Ectodermal cell (in vitro differentiated cells): ENCODE data around the gene MOB3B.
A peak's percentile ranks its signal among the peaks of the same experiment; 100 is the strongest.
"Not testable (repeated sequence)": the region's sequence is repeated elsewhere in the genome, so short reads cannot be mapped to it uniquely, and the experiment has no call there.

Source experiments
- H3K27ac ChIP-seq: 2 replicates; pipeline ENCODE4 v1.7.0; 2013; ENCODE audit warnings: mild to moderate bottlenecking, low read depth, low read length; ENCODE audit not compliant: insufficient read depth, poor library complexity, severe bottlenecking
- H3K27me3 ChIP-seq: 2 replicates; pipeline ENCODE4 v1.7.0; 2013; ENCODE audit warnings: mild to moderate bottlenecking, low read length; ENCODE audit not compliant: insufficient read depth, control insufficient read depth, poor library complexity, severe bottlenecking
- H3K36me3 ChIP-seq: one replicate; pipeline ENCODE4 v1.7.0; 2013; ENCODE audit warnings: low read length; ENCODE audit not compliant: control insufficient read depth, insufficient read depth
- H3K4me1 ChIP-seq: one replicate; pipeline ENCODE4 v1.7.0; 2013; ENCODE audit warnings: low read length; ENCODE audit not compliant: control insufficient read depth, insufficient read depth
- H3K4me3 ChIP-seq: 2 replicates; pipeline ENCODE4 v1.7.0; 2013; ENCODE audit warnings: low read depth, low read length, control low read depth; ENCODE audit not compliant: insufficient read depth
- H3K9me3 ChIP-seq: 2 replicates; pipeline ENCODE4 v1.7.0; 2013; ENCODE audit warnings: mild to moderate bottlenecking, low read length, moderate library complexity; ENCODE audit not compliant: control insufficient read depth
- WGBS, 2 experiments: methylation state at CpG; one replicate each; pipeline ENCODE4 v1.1.7; 2013; ENCODE audit warnings: missing lambda C conversion rate in 2 of 2; 5-methylcytosine and 5-hydroxymethylcytosine counted together

MOB3B gene

DNA sequence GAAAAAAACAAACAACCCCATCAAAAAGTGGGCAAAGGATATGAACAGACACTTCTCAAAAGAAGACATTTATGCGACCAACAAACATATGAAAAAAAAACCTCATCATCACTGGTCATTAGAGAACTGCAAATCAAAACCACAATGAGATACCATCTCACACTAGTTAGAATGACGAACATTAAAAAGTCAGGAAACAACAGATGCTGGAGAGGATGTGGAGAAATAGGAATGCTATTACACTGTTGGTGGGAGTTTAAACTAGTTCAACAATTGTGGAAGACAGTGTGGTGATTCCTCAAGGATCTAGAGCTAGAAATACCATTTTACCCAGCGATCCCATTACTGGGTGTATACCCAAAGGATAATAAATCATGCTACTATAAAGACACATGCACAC, 28.7 kb downstream of the MOB3B start:
- H3K4me3 ChIP-seq, H3K36me3 ChIP-seq, H3K27me3 ChIP-seq, H3K27ac ChIP-seq, H3K9me3 ChIP-seq: not testable (repeated sequence)
- H3K4me1 ChIP-seq, result peaks cover 26% of the 10 kb centered on the region
- WGBS, 2 experiments, result 93 to 100% methylated on average over 3 of the region's 3 CpGs

DNA sequence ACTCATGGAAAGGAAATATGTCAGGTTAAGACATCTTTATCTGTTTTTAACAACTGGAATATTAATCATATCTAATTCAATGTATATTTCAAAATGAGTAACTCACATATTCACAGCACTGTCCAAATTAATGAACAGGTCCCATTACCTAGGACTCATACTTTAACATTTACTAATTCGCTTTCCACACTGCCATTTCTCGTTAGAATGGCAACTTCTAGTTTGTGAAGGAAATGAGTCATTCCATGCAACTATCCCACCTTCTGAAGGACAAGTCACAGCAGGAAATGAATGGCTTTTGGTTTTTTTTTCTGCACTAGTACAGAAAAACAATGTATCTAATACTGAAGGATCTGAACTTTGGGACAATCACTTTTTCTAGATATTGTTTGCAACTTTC, 30.2 kb downstream of the MOB3B start:
- no peak overlapping the region for H3K27ac ChIP-seq
- H3K9me3 ChIP-seq, result no peaks in the 10 kb centered on the region
- H3K36me3 ChIP-seq, result no peaks in the 10 kb centered on the region
- no peaks in the 10 kb centered on the region for H3K27me3 ChIP-seq
- H3K4me3 ChIP-seq, result no peak overlapping the region
- peaks cover 29% of the 10 kb centered on the region for H3K4me1 ChIP-seq
- 53 to 60% methylated on average over 2 of the region's 2 CpGs for WGBS, 2 experiments

DNA sequence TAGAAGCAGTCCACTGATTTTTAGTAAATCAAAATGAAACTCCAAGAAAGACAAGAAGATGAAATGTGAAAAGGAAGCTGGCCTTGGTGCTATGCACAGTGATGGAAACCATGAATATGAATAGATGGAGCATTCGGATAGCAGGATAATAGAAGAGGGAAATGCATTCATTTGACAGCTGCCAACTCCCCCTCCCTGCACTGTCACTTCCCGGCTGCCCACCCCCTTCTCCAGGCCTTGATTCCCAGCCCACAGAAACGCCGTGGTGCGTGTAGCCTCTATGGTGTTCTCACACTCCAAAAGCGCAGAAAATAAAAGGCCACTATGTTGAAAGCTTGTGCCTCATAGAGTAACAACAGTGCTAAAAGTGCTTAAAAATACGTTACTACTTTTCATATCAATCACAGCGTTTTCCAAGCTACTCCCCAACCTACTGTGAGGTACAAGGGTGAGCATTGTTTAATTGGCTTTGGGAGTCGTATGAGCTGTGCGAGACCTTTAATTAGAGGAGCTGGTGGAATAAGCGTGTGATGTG, 31.7 kb downstream of the MOB3B start:
- H3K36me3 ChIP-seq, result no peaks in the 10 kb centered on the region
- no peaks in the 10 kb centered on the region for H3K9me3 ChIP-seq
- peak overlapping the region; percentile 76 for H3K27ac ChIP-seq
- 23 to 27% methylated on average over 9 to 11 of the region's 11 CpGs for WGBS, 2 experiments
- no peak overlapping the region for H3K4me3 ChIP-seq
- H3K27me3 ChIP-seq, result no peaks in the 10 kb centered on the region
- H3K4me1 ChIP-seq, result peaks cover 29% of the 10 kb centered on the region

DNA sequence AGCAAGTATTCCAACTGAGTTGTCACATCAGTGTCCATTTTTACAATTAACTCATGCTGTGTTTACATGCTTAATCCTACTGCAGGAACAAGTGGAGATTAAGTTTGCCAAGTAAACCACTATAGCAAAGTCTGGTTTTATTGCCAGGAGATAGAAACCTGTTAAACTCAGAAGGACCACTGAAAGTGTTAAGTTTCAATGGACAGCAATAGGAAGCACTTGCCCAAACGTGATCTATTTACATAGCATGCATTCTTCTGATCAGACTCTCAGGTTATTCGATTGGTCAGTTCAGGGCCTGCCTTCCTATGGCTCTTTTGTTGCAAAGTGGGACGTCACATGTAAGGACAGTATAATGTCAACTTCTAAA, 33.5 kb downstream of the MOB3B start:
- Histone ChIP-seq H3K36me3 (no peaks in the 10 kb centered on the region), H3K4me1 (peaks cover 29% of the 10 kb centered on the region), H3K9me3 (no peaks in the 10 kb centered on the region), H3K27ac (no peak overlapping the region), H3K4me3 (no peak overlapping the region), H3K27me3 (no peaks in the 10 kb centered on the region)
- 50 to 51% methylated on average over 3 of the region's 3 CpGs for WGBS, 2 experiments

DNA sequence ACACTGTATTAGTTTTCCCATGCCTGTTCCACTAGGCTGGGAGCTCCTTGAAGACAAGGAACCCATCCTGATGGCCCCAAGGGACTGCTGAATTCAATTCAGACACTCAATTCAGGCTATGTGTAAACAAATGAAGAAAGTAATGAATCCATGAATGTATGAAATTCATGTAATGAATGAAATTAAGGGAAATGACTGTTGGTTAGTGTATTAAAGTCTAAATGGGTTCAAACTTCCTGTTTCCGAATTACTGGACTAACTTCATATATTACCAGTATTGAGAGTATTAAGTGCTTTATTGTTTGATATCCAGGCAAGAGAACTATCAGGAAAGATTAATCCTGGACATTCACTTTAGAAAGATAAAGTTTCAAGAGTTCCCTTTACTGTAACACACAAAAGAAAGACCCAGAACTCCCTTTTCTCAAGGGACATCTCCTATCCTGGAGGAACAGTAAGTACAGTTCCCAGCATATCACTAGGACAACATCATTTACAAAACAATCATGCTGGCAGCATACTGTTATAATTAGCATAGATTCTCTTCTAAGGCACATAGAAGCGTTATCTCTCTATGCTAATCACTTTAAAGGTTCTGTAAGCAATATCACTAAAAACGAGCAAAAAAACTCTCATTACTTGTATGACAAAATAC, 34.0 kb downstream of the MOB3B start:
- Histone ChIP-seq H3K4me1 (peaks cover 29% of the 10 kb centered on the region), H3K9me3 (no peaks in the 10 kb centered on the region), H3K4me3 (no peak overlapping the region), H3K27ac (no peak overlapping the region), H3K27me3 (no peaks in the 10 kb centered on the region), H3K36me3 (no peaks in the 10 kb centered on the region)
- WGBS, 2 experiments, result 35 to 61% methylated on average over 2 to 3 of the region's 3 CpGs

DNA sequence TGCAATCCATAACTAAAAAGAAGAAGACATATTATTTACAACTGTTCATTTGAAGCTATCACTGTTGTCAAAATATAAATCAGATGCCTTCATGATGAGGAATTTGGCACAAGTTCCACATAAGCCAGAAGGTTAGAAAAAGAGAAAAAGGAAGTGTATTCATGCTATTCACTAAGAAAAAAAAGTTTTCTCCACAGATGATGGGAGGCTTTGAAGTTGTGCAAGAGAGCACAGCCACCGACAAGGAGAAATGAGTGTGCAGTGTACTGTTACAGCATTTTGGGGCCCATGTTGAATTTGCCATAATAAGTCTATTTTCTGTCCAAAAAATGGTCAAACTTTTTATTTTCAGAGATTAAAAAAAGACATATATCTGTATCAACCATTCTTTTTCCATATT, 38.5 kb downstream of the MOB3B start:
- H3K9me3 ChIP-seq, result no peaks in the 10 kb centered on the region
- H3K4me3 ChIP-seq, result no peak overlapping the region
- no peaks in the 10 kb centered on the region for H3K27me3 ChIP-seq
- WGBS, 2 experiments, result 100% methylated on average over 1 of the region's 1 CpG
- peaks cover 28% of the 10 kb centered on the region for H3K4me1 ChIP-seq
- no peak overlapping the region for H3K27ac ChIP-seq
- H3K36me3 ChIP-seq, result no peaks in the 10 kb centered on the region

DNA sequence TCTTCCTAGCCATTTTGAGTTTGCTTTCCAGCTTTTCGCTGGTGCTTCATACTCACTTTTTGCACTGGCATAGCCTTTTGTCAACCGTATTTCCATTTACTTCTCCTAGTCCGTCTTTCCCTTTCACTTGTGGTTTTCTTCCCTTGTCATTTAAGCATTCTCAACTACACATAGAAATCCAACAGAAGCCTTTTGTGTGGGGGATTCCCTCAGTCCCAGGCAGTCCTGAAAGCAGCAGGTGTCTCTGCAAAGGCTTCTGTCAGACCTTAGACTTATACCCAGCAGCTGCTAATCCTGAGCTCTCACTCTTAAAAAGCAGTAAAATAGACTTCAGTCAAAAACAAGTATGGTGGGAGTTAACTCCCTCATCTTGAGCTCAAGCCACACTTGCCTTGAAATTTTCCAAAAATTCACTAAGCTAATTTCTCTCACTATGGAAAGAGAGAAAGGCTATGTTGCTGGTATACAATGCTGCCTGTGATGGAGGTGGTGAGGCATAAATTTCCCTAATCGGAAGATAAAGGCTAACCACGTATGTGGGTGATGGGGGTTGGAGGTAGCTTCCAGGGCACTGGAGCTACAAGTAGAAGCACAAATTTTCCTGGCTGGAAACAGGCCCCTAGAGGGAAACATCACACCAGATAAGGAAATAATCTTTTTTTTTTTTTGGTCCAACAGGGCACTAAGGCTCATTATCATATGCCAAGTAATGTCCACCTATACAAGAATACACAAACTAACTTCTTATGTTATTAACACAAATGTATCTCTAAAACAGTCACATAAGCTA, 40.3 kb downstream of the MOB3B start:
- H3K36me3 ChIP-seq, result no peaks in the 10 kb centered on the region
- H3K4me1 ChIP-seq, result peaks cover 28% of the 10 kb centered on the region
- no peak overlapping the region for H3K4me3 ChIP-seq
- 32 to 35% methylated on average over 5 of the region's 5 CpGs for WGBS, 2 experiments
- H3K27me3 ChIP-seq, result no peaks in the 10 kb centered on the region
- H3K9me3 ChIP-seq, result no peaks in the 10 kb centered on the region
- H3K27ac ChIP-seq, result peak overlapping the region; percentile 85

DNA sequence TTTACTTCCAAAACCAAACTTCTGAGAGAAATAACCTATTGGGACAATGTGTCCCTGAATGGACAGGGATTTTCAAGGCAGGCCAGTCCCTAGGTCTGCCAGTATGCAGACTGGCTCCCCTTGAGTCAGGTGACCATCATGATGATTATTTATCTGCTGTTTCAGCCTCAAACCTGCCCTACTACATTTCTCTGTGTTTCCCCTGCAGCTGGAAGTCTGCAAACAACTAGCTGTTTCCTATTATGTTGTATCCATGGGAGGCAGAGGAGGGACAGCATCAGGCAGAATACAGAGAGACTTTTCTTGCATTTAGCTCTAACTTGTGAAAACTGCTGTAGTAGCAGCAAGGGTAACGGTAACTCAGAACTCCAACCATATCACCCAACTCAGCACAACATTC, 41.7 kb downstream of the MOB3B start:
- H3K27ac ChIP-seq, result peak overlapping the region; percentile 63
- no peaks in the 10 kb centered on the region for H3K27me3 ChIP-seq
- no peaks in the 10 kb centered on the region for H3K36me3 ChIP-seq
- no peak overlapping the region for H3K4me3 ChIP-seq
- H3K4me1 ChIP-seq, result peaks cover 28% of the 10 kb centered on the region
- no peaks in the 10 kb centered on the region for H3K9me3 ChIP-seq
- WGBS, 2 experiments, result 87 to 94% methylated on average over 1 of the region's 1 CpG

DNA sequence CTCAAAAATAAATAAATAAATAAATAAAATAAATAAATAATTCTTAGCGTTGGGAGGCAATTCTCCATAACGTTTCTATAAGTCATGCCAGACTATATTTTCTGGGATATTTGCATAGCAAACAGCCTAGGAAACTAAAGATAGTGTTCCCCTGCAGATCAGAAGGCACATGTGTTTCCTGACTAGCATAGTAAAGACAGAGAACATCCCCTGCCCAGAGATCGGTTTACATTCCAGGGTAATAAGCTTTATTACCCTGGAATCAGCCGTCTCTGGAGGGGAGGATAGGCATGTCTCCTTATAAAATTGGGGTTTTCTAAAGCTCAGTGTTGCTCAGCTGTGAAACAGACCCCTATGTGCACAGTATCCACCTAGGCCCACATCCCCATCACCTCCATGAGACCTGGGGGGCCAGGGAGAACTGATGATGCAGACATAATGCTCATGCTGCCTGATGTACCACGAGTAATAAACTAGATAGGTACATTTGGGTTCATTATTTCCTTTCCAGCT, 42.4 kb downstream of the MOB3B start:
- Histone ChIP-seq H3K4me1 (peaks cover 28% of the 10 kb centered on the region), H3K27ac (no peak overlapping the region), H3K36me3 (no peaks in the 10 kb centered on the region)

DNA sequence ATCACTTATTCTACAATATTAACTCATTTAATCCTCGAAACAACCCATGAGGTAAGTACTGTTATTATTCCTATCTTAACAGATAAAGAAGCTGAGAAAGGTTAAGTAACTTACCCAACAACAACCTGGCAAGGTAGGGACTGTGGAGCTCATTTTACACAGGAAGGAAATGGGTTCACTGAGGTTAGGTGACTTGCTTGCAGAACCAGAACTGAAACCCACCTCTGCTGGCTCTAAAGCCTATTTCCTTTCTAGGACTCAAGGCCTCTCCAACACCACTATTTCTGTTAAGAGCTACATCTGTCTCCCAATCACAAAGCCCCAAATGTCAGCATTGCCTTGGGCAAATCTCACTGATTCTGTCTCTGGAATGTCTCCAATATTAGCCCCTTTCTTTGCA, 44.5 kb downstream of the MOB3B start:
- H3K9me3 ChIP-seq, result no peaks in the 10 kb centered on the region
- no peaks in the 10 kb centered on the region for H3K27me3 ChIP-seq
- peaks cover 25% of the 10 kb centered on the region for H3K4me1 ChIP-seq
- no peak overlapping the region for H3K4me3 ChIP-seq
- WGBS, 2 experiments, result no CpG with 5 or more reads among the region's 1 CpG
- no peaks in the 10 kb centered on the region for H3K36me3 ChIP-seq
- H3K27ac ChIP-seq, result no peak overlapping the region

More for the DNA sequence above, 42.4 kb downstream of the MOB3B start:
- Histone ChIP-seq H3K4me3 (no peak overlapping the region), H3K9me3 (no peaks in the 10 kb centered on the region), H3K27me3 (no peaks in the 10 kb centered on the region)
- 65 to 67% methylated on average over 5 of the region's 5 CpGs for WGBS, 2 experiments
